GM19023 (cell line): ENCODE data around the gene CPB2.

Experiments used
- ATAC-seq: cut with Tn5 transposase; IDR thresholded peaks from one replicate; pipeline ENCODE4 v1.9.1; 2021; ENCODE audit warnings: mild to moderate bottlenecking, moderate library complexity; ENCODE audit not compliant: unreplicated experiment

CPB2 gene

GRCh38 chr13:46006688-46007452 lies 98.0 kb downstream of the CPB2 start:
- no peak for ATAC-seq

- ATAC-seq = no peak
Observed at GRCh38 chr13:46004491-46004890, 100.3 kb downstream of the CPB2 start.
